ENCODE results near the gene NRP1.
A peak's percentile ranks its signal among the peaks of the same experiment; 100 is the strongest.

Gene NRP1

GRCh38 chr10:33331379-33331694 is 3.1 kb downstream of the NRP1 start:
- no peak overlapping the region for H3K9ac ChIP-seq (ENCODE audit: low read depth, low read length, poor library complexity)
- DNase-seq (ENCODE audit: low spot score): no peak
- H3K27me3 ChIP-seq (ENCODE audit: control insufficient read depth in 3 of 3, insufficient read depth in 3 of 3, low read depth in 1 of 3, low read length in 3 of 3): no peaks in the 10 kb centered on the region
- no peaks in the 10 kb centered on the region for H3K79me1 ChIP-seq (ENCODE audit: low read depth, low read length)
- no peak overlapping the region for H3K27ac ChIP-seq (replicated peaks; ENCODE audit: low read length)
- H2BK120ac ChIP-seq (ENCODE audit: low read depth, low read length): no peak overlapping the region
- peaks cover 0 to 13% of the 10 kb centered on the region in 2 donors for H3K9me3 ChIP-seq (replicated peaks in 1 of 2; ENCODE audit: control insufficient read depth in 2 of 2, insufficient read depth in 1 of 2, low read depth in 1 of 2, low read length in 2 of 2)
- H3K18ac ChIP-seq (ENCODE audit: low read length): no peak overlapping the region
- H3K4me1 ChIP-seq (ENCODE audit: control insufficient read depth in 2 of 2, insufficient read depth in 1 of 2, low read depth in 1 of 2, low read length in 2 of 2): peaks cover 4 to 15% of the 10 kb centered on the region in 2 donors
- no peak overlapping the region for H3K4me2 ChIP-seq (ENCODE audit: insufficient read depth, low read length, poor library complexity, severe bottlenecking)
- peak overlapping the region in 1 of 2 donors; percentile 86 for H3K4me3 ChIP-seq (ENCODE audit: low read length in 2 of 2)
- no peak overlapping the region for H2BK15ac ChIP-seq (ENCODE audit: low read length)
- peaks cover 0 to 55% of the 10 kb centered on the region in 2 donors for H3K36me3 ChIP-seq (replicated peaks in 1 of 2; ENCODE audit: control insufficient read depth in 2 of 2, insufficient read depth in 2 of 2, low read length in 2 of 2)
- no CpG with 5 or more reads among the region's 2 CpGs for WGBS, 2 donors (ENCODE audit: extremely low coverage in 2 of 2, insufficient read length in 2 of 2, insufficient replicate concordance in 1 of 2)
- no peak overlapping the region for H3K14ac ChIP-seq (ENCODE audit: low read length)
- H4K91ac ChIP-seq (ENCODE audit: low read depth, low read length, poor library complexity): no peak overlapping the region
- no peak overlapping the region for H2BK12ac ChIP-seq (ENCODE audit: low read length)
- H2AFZ ChIP-seq (ENCODE audit: low read length): no peak overlapping the region
- H2BK5ac ChIP-seq (ENCODE audit: low read length): no peak overlapping the region
- no peak overlapping the region for H2AK5ac ChIP-seq (ENCODE audit: low read depth, low read length)
- no peak overlapping the region for H4K8ac ChIP-seq (ENCODE audit: low read depth, low read length)
- no peak overlapping the region for H3K4ac ChIP-seq (ENCODE audit: low read length)
- H3K23ac ChIP-seq (ENCODE audit: low read depth, low read length, poor library complexity): no peak overlapping the region

DNA sequence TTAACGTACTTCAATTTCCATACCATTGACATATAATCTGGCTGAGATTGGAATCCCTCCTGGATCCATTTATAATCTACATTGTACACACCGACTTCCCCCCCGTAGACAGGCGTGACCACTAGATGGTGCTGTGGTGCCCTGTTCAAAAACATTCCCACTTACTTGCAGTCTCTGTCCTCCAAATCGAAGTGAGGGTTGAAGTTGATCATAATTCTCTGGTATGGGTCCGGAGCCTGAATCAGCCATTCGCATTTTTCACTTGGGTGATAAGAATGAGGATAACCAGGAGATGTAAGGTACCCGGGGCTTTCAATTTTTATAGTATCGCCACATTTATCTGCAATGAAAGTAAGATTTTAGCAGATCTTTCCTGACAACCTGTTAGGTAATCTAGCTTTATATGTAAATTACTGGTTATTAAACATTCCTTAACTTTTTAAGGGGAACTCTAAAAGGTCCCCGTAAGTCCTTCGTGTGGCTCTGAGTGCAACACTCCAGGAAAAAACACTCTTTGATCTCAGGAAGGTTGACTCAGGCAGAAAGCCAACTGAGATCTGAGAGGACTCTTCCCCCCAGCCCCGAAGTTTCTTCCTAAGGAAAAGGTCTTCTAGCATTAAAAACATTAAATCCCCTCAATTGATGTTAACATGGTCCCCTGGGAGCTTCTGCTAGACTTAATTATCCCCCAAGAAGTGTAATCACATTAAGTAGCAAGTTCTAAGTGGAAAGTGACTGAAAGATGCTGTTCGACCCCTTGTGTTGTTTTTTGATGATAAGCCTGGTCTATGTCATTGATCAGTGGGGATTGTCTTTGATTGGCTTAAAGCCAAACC is 3.7 kb downstream of the NRP1 start:
- Histone ChIP-seq H3K9ac (ENCODE audit: low read depth, low read length, poor library complexity) (no peak overlapping the region), H3K4ac (ENCODE audit: low read length) (no peak overlapping the region), H3K14ac (ENCODE audit: low read length) (no peak overlapping the region), H2AFZ (ENCODE audit: low read length) (no peak overlapping the region), H2AK5ac (ENCODE audit: low read depth, low read length) (no peak overlapping the region), H3K79me1 (ENCODE audit: low read depth, low read length) (no peaks in the 10 kb centered on the region), H3K4me2 (ENCODE audit: insufficient read depth, low read length, poor library complexity, severe bottlenecking) (no peak overlapping the region), H2BK120ac (ENCODE audit: low read depth, low read length) (no peak overlapping the region), H3K4me3 (ENCODE audit: low read length in 2 of 2) (peak overlapping the region in 1 of 2 donors; percentile 86), H3K18ac (ENCODE audit: low read length) (no peak overlapping the region), H2BK12ac (ENCODE audit: low read length) (no peak overlapping the region), H3K4me1 (ENCODE audit: control insufficient read depth in 2 of 2, insufficient read depth in 1 of 2, low read depth in 1 of 2, low read length in 2 of 2) (peaks cover 4 to 15% of the 10 kb centered on the region in 2 donors), H4K91ac (ENCODE audit: low read depth, low read length, poor library complexity) (no peak overlapping the region), H2BK15ac (ENCODE audit: low read length) (no peak overlapping the region), H3K36me3 (replicated peaks in 1 of 2; ENCODE audit: control insufficient read depth in 2 of 2, insufficient read depth in 2 of 2, low read length in 2 of 2) (peaks cover 0 to 61% of the 10 kb centered on the region in 2 donors), H3K27ac (replicated peaks; ENCODE audit: low read length) (no peak overlapping the region), H3K9me3 (replicated peaks in 1 of 2; ENCODE audit: control insufficient read depth in 2 of 2, insufficient read depth in 1 of 2, low read depth in 1 of 2, low read length in 2 of 2) (peaks cover 0 to 13% of the 10 kb centered on the region in 2 donors), H3K23ac (ENCODE audit: low read depth, low read length, poor library complexity) (no peak overlapping the region), H3K27me3 (ENCODE audit: control insufficient read depth in 3 of 3, insufficient read depth in 3 of 3, low read depth in 1 of 3, low read length in 3 of 3) (no peaks in the 10 kb centered on the region), H2BK5ac (ENCODE audit: low read length) (no peak overlapping the region), H4K8ac (ENCODE audit: low read depth, low read length) (no peak overlapping the region)
- no CpG with 5 or more reads among the region's 13 CpGs for WGBS, 2 donors (ENCODE audit: extremely low coverage in 2 of 2, insufficient read length in 2 of 2, insufficient replicate concordance in 1 of 2)
- peak; percentile 80 for DNase-seq (ENCODE audit: low spot score)

- H3K27ac ChIP-seq (replicated peaks; ENCODE audit: low read length): no peak overlapping the region
- no peak for DNase-seq (ENCODE audit: low spot score)
- peaks cover 4 to 15% of the 10 kb centered on the region in 2 donors for H3K4me1 ChIP-seq (ENCODE audit: control insufficient read depth in 2 of 2, insufficient read depth in 1 of 2, low read depth in 1 of 2, low read length in 2 of 2)
- no peak overlapping the region for H4K8ac ChIP-seq (ENCODE audit: low read depth, low read length)
- no peak overlapping the region for H3K14ac ChIP-seq (ENCODE audit: low read length)
- no peak overlapping the region for H4K91ac ChIP-seq (ENCODE audit: low read depth, low read length, poor library complexity)
- H2AK5ac ChIP-seq (ENCODE audit: low read depth, low read length): no peak overlapping the region
- H3K27me3 ChIP-seq (ENCODE audit: control insufficient read depth in 3 of 3, insufficient read depth in 3 of 3, low read depth in 1 of 3, low read length in 3 of 3): no peaks in the 10 kb centered on the region
- H2BK15ac ChIP-seq (ENCODE audit: low read length): no peak overlapping the region
- no peak overlapping the region for H2BK5ac ChIP-seq (ENCODE audit: low read length)
- no peak overlapping the region for H3K4me2 ChIP-seq (ENCODE audit: insufficient read depth, low read length, poor library complexity, severe bottlenecking)
- no peak overlapping the region for H3K4ac ChIP-seq (ENCODE audit: low read length)
- H2AFZ ChIP-seq (ENCODE audit: low read length): no peak overlapping the region
- H3K9me3 ChIP-seq (replicated peaks in 1 of 2; ENCODE audit: control insufficient read depth in 2 of 2, insufficient read depth in 1 of 2, low read depth in 1 of 2, low read length in 2 of 2): peaks cover 0 to 13% of the 10 kb centered on the region in 2 donors
- H3K79me1 ChIP-seq (ENCODE audit: low read depth, low read length): no peaks in the 10 kb centered on the region
- WGBS, 2 donors (ENCODE audit: extremely low coverage in 2 of 2, insufficient read length in 2 of 2, insufficient replicate concordance in 1 of 2): no CpG with 5 or more reads among the region's 2 CpGs
- no peak overlapping the region for H2BK120ac ChIP-seq (ENCODE audit: low read depth, low read length)
- H3K4me3 ChIP-seq (ENCODE audit: low read length in 2 of 2): no peak overlapping the region
- H3K36me3 ChIP-seq (replicated peaks in 1 of 2; ENCODE audit: control insufficient read depth in 2 of 2, insufficient read depth in 2 of 2, low read length in 2 of 2): peaks cover 0 to 77% of the 10 kb centered on the region in 2 donors
- H3K23ac ChIP-seq (ENCODE audit: low read depth, low read length, poor library complexity): no peak overlapping the region
- no peak overlapping the region for H3K9ac ChIP-seq (ENCODE audit: low read depth, low read length, poor library complexity)
- H2BK12ac ChIP-seq (ENCODE audit: low read length): no peak overlapping the region
- no peak overlapping the region for H3K18ac ChIP-seq (ENCODE audit: low read length)
Observed at GRCh38 chr10:33329178-33329577, 5.3 kb downstream of the NRP1 start.

- Histone ChIP-seq H2BK5ac (ENCODE audit: low read length) (no peak overlapping the region), H3K23ac (ENCODE audit: low read depth, low read length, poor library complexity) (no peak overlapping the region), H3K27ac (replicated peaks; ENCODE audit: low read length) (no peak overlapping the region), H2BK15ac (ENCODE audit: low read length) (no peak overlapping the region), H4K8ac (ENCODE audit: low read depth, low read length) (no peak overlapping the region), H3K36me3 (replicated peaks in 1 of 2; ENCODE audit: control insufficient read depth in 2 of 2, insufficient read depth in 2 of 2, low read length in 2 of 2) (peaks cover 0 to 86% of the 10 kb centered on the region in 2 donors), H2BK12ac (ENCODE audit: low read length) (no peak overlapping the region), H2BK120ac (ENCODE audit: low read depth, low read length) (no peak overlapping the region), H3K14ac (ENCODE audit: low read length) (no peak overlapping the region), H2AFZ (ENCODE audit: low read length) (no peak overlapping the region), H3K27me3 (ENCODE audit: control insufficient read depth in 3 of 3, insufficient read depth in 3 of 3, low read depth in 1 of 3, low read length in 3 of 3) (no peaks in the 10 kb centered on the region), H3K4ac (ENCODE audit: low read length) (no peak overlapping the region), H4K91ac (ENCODE audit: low read depth, low read length, poor library complexity) (no peak overlapping the region), H3K9ac (ENCODE audit: low read depth, low read length, poor library complexity) (no peak overlapping the region), H2AK5ac (ENCODE audit: low read depth, low read length) (no peak overlapping the region), H3K4me1 (ENCODE audit: control insufficient read depth in 2 of 2, insufficient read depth in 1 of 2, low read depth in 1 of 2, low read length in 2 of 2) (peaks cover 4 to 15% of the 10 kb centered on the region in 2 donors), H3K4me2 (ENCODE audit: insufficient read depth, low read length, poor library complexity, severe bottlenecking) (no peak overlapping the region), H3K79me1 (ENCODE audit: low read depth, low read length) (no peaks in the 10 kb centered on the region), H3K9me3 (replicated peaks in 1 of 2; ENCODE audit: control insufficient read depth in 2 of 2, insufficient read depth in 1 of 2, low read depth in 1 of 2, low read length in 2 of 2) (peaks cover 0 to 13% of the 10 kb centered on the region in 2 donors), H3K4me3 (ENCODE audit: low read length in 2 of 2) (no peak overlapping the region), H3K18ac (ENCODE audit: low read length) (no peak overlapping the region)
- WGBS, 2 donors (ENCODE audit: extremely low coverage in 2 of 2, insufficient read length in 2 of 2, insufficient replicate concordance in 1 of 2): no CpG with 5 or more reads among the region's 3 CpGs
- no peak for DNase-seq (ENCODE audit: low spot score)
Observed at GRCh38 chr10:33328253-33328652, 6.2 kb downstream of the NRP1 start.

All from neuronal stem cell (in vitro differentiated cells).